Ishikawa (cell line): Measurements from ENCODE around the gene HSDL1.

Source experiments
- EP300 ChIP-seq: IDR thresholded peaks from 2 replicates; pipeline ENCODE4 v1.6.1; 2012; ENCODE audit warnings: borderline replicate concordance
- RAD21 ChIP-seq: IDR thresholded peaks from 2 replicates; pipeline ENCODE4 v1.6.1; 2012; ENCODE audit warnings: low read depth

DNA sequence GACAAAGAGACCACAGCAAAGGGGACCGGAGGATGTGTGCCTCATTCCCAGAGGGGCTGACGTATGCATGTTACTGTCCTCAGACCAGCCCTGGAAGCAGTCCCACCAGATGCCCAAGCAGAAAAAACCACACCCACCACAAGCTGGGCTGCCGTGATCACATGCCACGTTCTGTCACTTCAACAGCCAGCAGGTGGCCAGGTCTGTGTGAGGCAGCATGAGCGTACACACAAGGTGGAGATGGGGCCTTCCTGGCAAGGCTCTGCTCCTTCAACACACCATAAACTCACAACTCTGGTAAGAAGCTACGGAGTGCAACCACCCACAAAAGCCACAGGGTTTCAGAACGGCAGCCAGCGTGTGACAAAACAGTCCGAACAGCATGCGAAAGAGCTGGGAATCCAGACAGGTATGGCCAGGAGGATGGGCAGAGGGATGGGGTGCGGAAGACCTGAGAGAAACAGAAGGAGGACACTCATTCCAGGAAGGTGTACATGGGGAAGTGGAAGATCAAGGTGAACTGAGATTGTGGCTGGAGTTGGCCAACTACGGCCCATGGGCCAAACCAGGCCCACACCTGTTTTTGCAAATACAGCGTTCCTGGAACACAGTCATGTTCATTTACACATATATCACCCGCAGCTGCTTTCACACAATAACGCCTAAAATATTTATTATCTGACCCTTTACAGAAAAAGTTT is 56.1 kb downstream of the HSDL1 start:
- TF ChIP-seq EP300 (no peak), RAD21 (no peak)
